Activated T-helper 2 cell treated with anti-CD3 and anti-CD28 coated beads, Interferon-gamma antibody, Interleukin-2, Interleukin-4, amounts not matched to agents 10 μg/mL and 5 μg/mL and 100 μg/mL, durations not matched to agents 14 hours and 24 hours and 36 hours (primary cell): Measurements from ENCODE around the gene TLE1. TPM values are rescaled to one million over a fixed set of nuclear protein-coding genes. Genes with fewer than 3 reads are reported as not detected.
"Not testable (repeated sequence)": the region's sequence is repeated elsewhere in the genome, so short reads cannot be mapped to it uniquely, and the experiment has no call there.

ENCODE experiments used
- DNase-seq: peaks from one replicate; pipeline ENCODE4 v3.0.0; 2021; ENCODE audit warnings: low spot score
- H3K27ac Mint-ChIP-seq: one replicate; pipeline ENCODE4 v1.8.0; 2021; ENCODE audit warnings: mixed read lengths
- H3K27me3 Mint-ChIP-seq: one replicate; pipeline ENCODE4 v1.8.0; 2021; ENCODE audit warnings: low read depth, mixed read lengths
- H3K36me3 Mint-ChIP-seq: one replicate; pipeline ENCODE4 v1.8.0; 2021; ENCODE audit warnings: low read depth, mixed read lengths
- H3K4me1 Mint-ChIP-seq: one replicate; pipeline ENCODE4 v1.8.0; 2021; ENCODE audit warnings: low read depth, mixed read lengths
- H3K4me3 Mint-ChIP-seq: one replicate; pipeline ENCODE4 v1.8.0; 2021; ENCODE audit warnings: low read depth, mild to moderate bottlenecking, moderate library complexity, mixed read lengths
- H3K9me3 Mint-ChIP-seq: one replicate; pipeline ENCODE4 v1.8.0; 2021; ENCODE audit warnings: mixed read lengths
- intact Hi-C: fragments of 100-400 bp; cut with micrococcal nuclease; formaldehyde crosslinking; loops from one replicate; pipeline ENCODE4 v1.15.1; 2023
- total RNA-seq: library from RNA; stranded (reverse); gene quantifications from 2 replicates; pipeline ENCODE4 v1.2.3, GENCODE V29; 2022

The TLE1 gene
- total RNA-seq, 1 donor from 2014 or later = 0.41 TPM

GRCh38 chr9:81607593-81608288, 81.6 kb downstream of the TLE1 start:
- Mint-ChIP-seq H3K4me1 (no peaks in the 10 kb centered on the region), H3K4me3 (no peak overlapping the region), H3K27me3 (no peaks in the 10 kb centered on the region), H3K27ac (no peak overlapping the region), H3K9me3 (peaks cover 4% of the 10 kb centered on the region), H3K36me3 (no peaks in the 10 kb centered on the region)
- no peak for DNase-seq
- intact Hi-C loops = no loop called here

DNA sequence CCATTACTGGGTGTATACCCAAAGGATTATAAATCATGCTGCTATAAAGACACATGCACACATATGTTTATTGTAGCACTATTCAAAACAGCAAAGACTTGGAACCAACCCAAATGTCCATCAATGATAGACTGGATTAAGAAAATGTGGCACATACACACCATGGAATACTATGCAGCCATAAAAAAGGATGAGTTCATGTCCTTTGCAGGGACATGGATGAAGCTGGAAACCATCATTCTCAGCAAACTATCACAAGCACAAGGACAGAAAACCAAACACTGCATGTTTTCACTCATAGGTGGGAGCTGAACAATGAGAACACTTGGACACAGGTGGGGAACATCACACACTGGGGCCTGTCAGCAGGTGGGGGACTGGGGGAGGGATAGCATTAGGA, 83.1 kb downstream of the TLE1 start:
- H3K9me3 Mint-ChIP-seq, H3K36me3 Mint-ChIP-seq, H3K4me3 Mint-ChIP-seq, H3K27me3 Mint-ChIP-seq, H3K4me1 Mint-ChIP-seq, intact Hi-C loops, H3K27ac Mint-ChIP-seq, DNase-seq: not testable (repeated sequence)

DNA sequence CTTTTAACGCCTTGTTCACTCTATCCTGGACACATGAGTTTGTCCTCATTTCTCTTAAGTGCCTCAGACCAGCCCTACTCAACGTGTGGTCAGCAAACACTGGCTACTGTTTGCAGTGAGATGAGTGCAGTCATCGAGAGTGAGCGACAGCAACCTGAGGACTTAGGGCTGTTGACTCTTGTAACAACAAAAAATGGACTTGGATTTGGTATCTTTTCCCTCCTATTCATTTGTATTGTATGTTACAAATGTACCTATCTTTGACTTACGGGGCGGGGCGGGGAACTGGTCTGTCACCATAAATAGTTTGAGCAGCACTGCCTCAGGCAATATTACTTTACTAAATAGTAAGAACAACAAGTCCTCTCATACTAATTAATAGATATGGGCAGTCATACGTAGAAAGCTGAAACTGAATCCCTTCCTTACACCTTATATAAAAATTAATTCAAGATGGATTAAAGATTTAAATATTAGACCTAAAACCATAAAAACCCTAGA, 84.1 kb downstream of the TLE1 start:
- H3K4me3 Mint-ChIP-seq = no peak overlapping the region
- H3K36me3 Mint-ChIP-seq = no peaks in the 10 kb centered on the region
- no peaks in the 10 kb centered on the region for H3K27me3 Mint-ChIP-seq
- no peak overlapping the region for H3K27ac Mint-ChIP-seq
- no peaks in the 10 kb centered on the region for H3K4me1 Mint-ChIP-seq
- intact Hi-C loops = no loop called here
- DNase-seq = no peak
- H3K9me3 Mint-ChIP-seq = peaks cover 4% of the 10 kb centered on the region

DNA sequence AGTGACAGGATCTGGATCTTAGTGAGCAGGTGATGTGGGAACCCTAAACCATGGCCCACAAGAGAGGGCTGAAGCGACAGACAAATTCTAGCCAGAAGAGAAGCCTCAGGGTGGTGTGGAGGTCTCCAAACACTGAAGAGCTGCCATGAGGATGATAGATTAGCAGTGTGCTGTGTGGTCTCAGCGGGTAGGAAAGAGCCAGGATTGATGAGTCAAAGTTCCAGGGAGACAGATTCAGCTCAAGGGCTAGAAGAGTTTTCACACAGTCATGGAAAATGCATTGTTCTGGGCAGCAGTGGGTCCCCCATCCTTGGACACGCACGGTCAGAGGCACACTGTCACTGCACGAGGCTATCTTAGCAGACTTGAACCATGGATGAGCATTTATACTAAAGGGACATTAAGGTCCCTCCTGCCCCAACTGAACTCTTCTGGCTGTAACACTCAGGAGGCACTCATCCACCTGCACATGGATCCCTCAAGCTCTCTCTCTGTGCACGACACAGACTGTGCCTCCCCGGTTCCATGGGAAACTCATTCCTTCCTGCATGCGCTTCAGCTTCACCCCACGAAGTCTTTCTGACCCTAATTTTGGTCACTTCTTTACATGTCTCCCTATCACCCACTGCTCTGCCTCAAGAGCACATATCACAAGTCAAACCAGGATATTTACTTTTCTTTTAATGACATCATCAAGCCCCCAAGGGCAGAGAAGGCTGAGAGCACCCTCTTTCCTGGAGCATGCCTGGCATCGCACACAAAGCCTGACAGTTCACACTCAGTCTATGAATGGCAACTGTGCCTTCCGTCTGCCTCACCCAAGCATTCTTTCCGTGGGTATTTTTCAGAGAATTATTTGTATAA, 84.8 kb downstream of the TLE1 start:
- no peak overlapping the region for H3K4me3 Mint-ChIP-seq
- DNase-seq = no peak
- H3K27me3 Mint-ChIP-seq = no peaks in the 10 kb centered on the region
- peaks cover 4% of the 10 kb centered on the region for H3K9me3 Mint-ChIP-seq
- no peaks in the 10 kb centered on the region for H3K36me3 Mint-ChIP-seq
- no peaks in the 10 kb centered on the region for H3K4me1 Mint-ChIP-seq
- no peak overlapping the region for H3K27ac Mint-ChIP-seq
- intact Hi-C loops = no loop called here

DNA sequence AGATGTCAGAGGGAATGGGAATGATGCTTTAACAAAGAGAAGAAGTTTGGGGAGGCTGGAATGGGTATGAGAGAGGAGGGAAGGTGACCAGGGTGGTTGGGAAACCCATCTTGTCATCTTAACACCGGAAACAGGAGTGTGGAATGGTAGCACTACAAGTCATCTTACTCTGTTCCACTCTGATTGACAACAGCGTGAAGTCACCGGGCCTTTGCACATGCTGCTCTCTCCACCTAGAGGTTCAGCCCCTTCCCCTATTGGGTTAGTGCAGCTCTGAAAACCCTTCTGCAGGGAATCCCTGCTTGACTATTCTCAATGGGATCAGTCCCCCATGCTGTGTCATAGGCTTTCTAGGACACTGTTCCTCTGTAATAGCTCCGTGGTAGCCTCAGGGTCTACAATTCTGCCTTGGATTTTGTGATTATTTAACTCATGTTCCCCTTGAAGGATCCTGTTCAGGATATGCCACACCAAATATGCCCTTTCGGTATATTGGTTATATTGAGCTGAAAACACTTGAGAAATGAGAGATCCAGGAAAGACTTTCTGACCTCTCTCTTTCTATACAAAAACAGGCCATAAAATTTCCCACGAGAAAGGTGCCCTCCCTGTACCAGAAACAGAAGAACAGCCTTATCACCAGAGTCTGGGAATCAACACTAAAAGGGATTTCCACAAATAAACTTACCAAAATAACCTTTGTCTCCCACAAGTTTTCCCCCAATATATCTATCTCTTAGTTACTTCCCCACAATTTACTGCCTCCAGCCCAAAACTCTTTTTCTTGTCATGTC, 86.3 kb downstream of the TLE1 start:
- Mint-ChIP-seq H3K27me3 (no peaks in the 10 kb centered on the region), H3K4me3 (no peak overlapping the region), H3K4me1 (no peaks in the 10 kb centered on the region), H3K36me3 (no peaks in the 10 kb centered on the region), H3K9me3 (peaks cover 4% of the 10 kb centered on the region), H3K27ac (no peak overlapping the region)
- intact Hi-C loops = no loop called here
- DNase-seq = no peak

- Mint-ChIP-seq H3K36me3 (no peaks in the 10 kb centered on the region), H3K4me1 (no peaks in the 10 kb centered on the region), H3K27me3 (no peaks in the 10 kb centered on the region), H3K27ac (no peak overlapping the region), H3K4me3 (no peak overlapping the region), H3K9me3 (peaks cover 4% of the 10 kb centered on the region)
- intact Hi-C loops = no loop called here
- DNase-seq = no peak
Measured at GRCh38 chr9:81601639-81602623, 87.4 kb downstream of the TLE1 start.

DNA sequence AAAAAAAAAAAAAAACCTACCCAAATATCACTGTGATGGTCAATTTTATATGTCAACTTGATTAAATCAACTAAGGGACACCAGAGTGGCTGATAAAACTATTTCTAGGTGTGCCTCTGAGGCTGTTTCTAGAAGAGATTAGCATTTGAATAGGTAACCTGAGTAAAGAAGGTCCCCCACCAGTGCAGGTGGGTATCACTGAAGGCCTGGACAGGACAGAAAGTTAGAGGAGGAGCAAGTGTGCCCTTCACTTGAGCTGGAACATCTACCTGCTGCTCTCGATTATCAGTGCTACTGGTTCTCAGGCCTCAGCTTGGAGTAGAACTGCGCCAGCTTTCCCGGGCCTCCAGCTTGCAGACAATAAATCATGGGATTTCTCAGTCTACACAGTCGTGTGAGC, 88.7 kb downstream of the TLE1 start:
- no peak overlapping the region for H3K27ac Mint-ChIP-seq
- H3K9me3 Mint-ChIP-seq = peaks cover 4% of the 10 kb centered on the region
- H3K4me3 Mint-ChIP-seq = no peak overlapping the region
- H3K4me1 Mint-ChIP-seq = no peaks in the 10 kb centered on the region
- H3K36me3 Mint-ChIP-seq = no peaks in the 10 kb centered on the region
- no peak for DNase-seq
- H3K27me3 Mint-ChIP-seq = no peaks in the 10 kb centered on the region
- intact Hi-C loops = no loop called here

DNA sequence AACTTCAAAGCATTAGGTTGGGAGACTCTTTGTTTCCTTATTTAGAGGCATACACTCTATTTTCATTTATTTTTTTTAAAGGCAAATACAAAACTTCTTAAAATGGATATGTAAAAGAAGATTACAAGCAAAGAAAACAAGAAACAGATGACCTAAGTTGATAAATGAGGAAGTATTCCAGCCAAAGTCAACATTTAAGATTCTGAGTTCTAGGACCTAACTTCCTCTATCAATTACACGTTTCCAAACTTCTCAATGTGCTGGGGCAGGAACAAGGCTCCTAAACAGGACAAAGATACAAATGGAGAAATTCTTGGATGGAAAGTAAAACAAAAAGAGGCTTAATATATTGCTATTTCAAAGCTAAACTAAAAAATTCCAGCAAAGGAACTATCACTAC, 89.5 kb downstream of the TLE1 start:
- intact Hi-C loops = no loop called here
- no peaks in the 10 kb centered on the region for H3K27me3 Mint-ChIP-seq
- H3K4me1 Mint-ChIP-seq = no peaks in the 10 kb centered on the region
- H3K4me3 Mint-ChIP-seq = no peak overlapping the region
- no peak overlapping the region for H3K27ac Mint-ChIP-seq
- H3K9me3 Mint-ChIP-seq = peaks cover 4% of the 10 kb centered on the region
- H3K36me3 Mint-ChIP-seq = no peaks in the 10 kb centered on the region
- no peak for DNase-seq

- Mint-ChIP-seq H3K4me1 (no peaks in the 10 kb centered on the region), H3K27ac (no peak overlapping the region), H3K4me3 (no peak overlapping the region), H3K27me3 (no peaks in the 10 kb centered on the region), H3K36me3 (no peaks in the 10 kb centered on the region), H3K9me3 (no peaks in the 10 kb centered on the region)
- intact Hi-C loops = no loop called here
- no peak for DNase-seq
Measured at GRCh38 chr9:81598811-81599210, 90.5 kb downstream of the TLE1 start.

- H3K4me1 Mint-ChIP-seq = no peaks in the 10 kb centered on the region
- H3K9me3 Mint-ChIP-seq = no peaks in the 10 kb centered on the region
- no peak overlapping the region for H3K27ac Mint-ChIP-seq
- intact Hi-C loops = no loop called here
- DNase-seq = no peak
- no peak overlapping the region for H3K4me3 Mint-ChIP-seq
- no peaks in the 10 kb centered on the region for H3K36me3 Mint-ChIP-seq
- no peaks in the 10 kb centered on the region for H3K27me3 Mint-ChIP-seq
Measured at GRCh38 chr9:81598123-81598497, 91.2 kb downstream of the TLE1 start.

- Mint-ChIP-seq H3K27me3 (no peaks in the 10 kb centered on the region), H3K27ac (no peak overlapping the region), H3K4me1 (no peaks in the 10 kb centered on the region), H3K9me3 (no peaks in the 10 kb centered on the region), H3K36me3 (no peaks in the 10 kb centered on the region), H3K4me3 (no peak overlapping the region)
- intact Hi-C loops = no loop called here
- no peak for DNase-seq
Measured at GRCh38 chr9:81597419-81598122, 91.8 kb downstream of the TLE1 start.
